Liver (tissue), 9 donors: ENCODE data around the gene AHRR. TPM values are rescaled to one million over a fixed set of nuclear protein-coding genes. Genes with fewer than 3 reads are reported as not detected.

Experiments used
- DNase-seq: peaks from one replicate; pipeline ENCODE4 v3.0.0-alpha.2; 2017; ENCODE audit warnings: low spot score
- H3K27ac ChIP-seq, 2 donors: one replicate each; pipeline ENCODE4 v1.7.0; 2013; ENCODE audit warnings: inconsistent platforms in 2 of 2, low read length in 2 of 2, control low read depth in 1 of 2, low read depth in 1 of 2, mild to moderate bottlenecking in 1 of 2
- H3K27me3 ChIP-seq, 4 donors: one replicate each; pipeline versions ENCODE4 v1.6.1 to v1.7.0; 2013; ENCODE audit warnings: low read length in 3 of 4, inconsistent platforms in 1 of 4, mild to moderate bottlenecking in 1 of 4, moderate library complexity in 1 of 4; ENCODE audit not compliant: control insufficient read depth in 4 of 4, insufficient read depth in 4 of 4
- H3K36me3 ChIP-seq, 4 donors: one replicate each; pipeline versions ENCODE4 v1.6.1 to v1.7.0; 2013; ENCODE audit warnings: low read length in 3 of 4, mild to moderate bottlenecking in 3 of 4, low read depth in 1 of 4, moderate library complexity in 1 of 4; ENCODE audit not compliant: control insufficient read depth in 4 of 4, insufficient read depth in 3 of 4
- H3K4me1 ChIP-seq, 4 donors: one replicate each; pipeline versions ENCODE4 v1.6.1 to v1.7.0; 2013; ENCODE audit warnings: low read length in 3 of 4, mild to moderate bottlenecking in 3 of 4, moderate library complexity in 1 of 4; ENCODE audit not compliant: control insufficient read depth in 4 of 4, insufficient read depth in 4 of 4
- H3K4me3 ChIP-seq, 3 donors: one replicate each; pipeline versions ENCODE4 v1.6.1 to v1.7.0; 2013; ENCODE audit warnings: low read length in 3 of 3, control low read depth in 1 of 3, low read depth in 1 of 3, mild to moderate bottlenecking in 1 of 3
- H3K9ac ChIP-seq, 2 donors: one replicate each; pipeline ENCODE4 v1.7.0; 2013; ENCODE audit warnings: low read length in 2 of 2, mild to moderate bottlenecking in 2 of 2, moderate library complexity in 2 of 2, control low read depth in 1 of 2, low read depth in 1 of 2
- H3K9me3 ChIP-seq, 4 donors: one replicate each; pipeline versions ENCODE4 v1.6.1 to v1.7.0; 2013; ENCODE audit warnings: low read length in 3 of 4; ENCODE audit not compliant: control insufficient read depth in 4 of 4
- ATF3 ChIP-seq: IDR thresholded peaks from 2 replicates; pipeline ENCODE4 v1.6.1; 2016; ENCODE audit warnings: antibody characterized with exemption
- CTCF ChIP-seq: fragments of 150-350 bp; IDR thresholded peaks from 2 replicates; pipeline ENCODE4 v1.5.1; 2017; ENCODE audit warnings: improper control_type of control experiment, low read depth, low read length; ENCODE audit not compliant: missing input control
- FOXA1 ChIP-seq: IDR thresholded peaks from 2 replicates; pipeline ENCODE4 v1.6.1; 2016; ENCODE audit warnings: antibody characterized with exemption
- GABPA ChIP-seq, 2 donors: IDR thresholded peaks in 1 of 2; conservative IDR thresholded peaks in 1 of 2; 2 replicates each; pipeline ENCODE4 v1.6.1; 2016; ENCODE audit warnings: antibody characterized with exemption in 2 of 2, mild to moderate bottlenecking in 1 of 2, moderate library complexity in 1 of 2
- HNF4A ChIP-seq, 2 donors: conservative IDR thresholded peaks; 2 replicates each; pipeline ENCODE4 v1.6.1; 2016; ENCODE audit warnings: antibody characterized with exemption in 2 of 2, mild to moderate bottlenecking in 2 of 2
- JUND ChIP-seq, 2 donors: IDR thresholded peaks; 2 replicates each; pipeline ENCODE4 v1.6.1; 2016; ENCODE audit warnings: antibody characterized with exemption in 2 of 2
- MAX ChIP-seq: IDR thresholded peaks from 2 replicates; pipeline ENCODE4 v1.6.1; 2016; ENCODE audit warnings: antibody characterized with exemption
- RAD21 ChIP-seq, 2 donors: IDR thresholded peaks; 2 replicates each; pipeline ENCODE4 v1.6.1; 2016; ENCODE audit warnings: antibody characterized with exemption in 2 of 2, mild to moderate bottlenecking in 2 of 2
- REST ChIP-seq: IDR thresholded peaks from 2 replicates; pipeline ENCODE4 v1.6.1; 2016; ENCODE audit warnings: antibody characterized with exemption, mild to moderate bottlenecking
- RXRA ChIP-seq, 2 donors: IDR thresholded peaks; 2 replicates each; pipeline ENCODE4 v1.6.1; 2017 to 2018; ENCODE audit warnings: antibody characterized with exemption in 2 of 2, mild to moderate bottlenecking in 1 of 2
- SP1 ChIP-seq: IDR thresholded peaks from 2 replicates; pipeline ENCODE4 v1.6.1; 2018; ENCODE audit warnings: antibody characterized with exemption, mild to moderate bottlenecking
- YY1 ChIP-seq: IDR thresholded peaks from 2 replicates; pipeline ENCODE4 v1.6.1; 2016; ENCODE audit warnings: antibody characterized with exemption, mild to moderate bottlenecking
- ZBTB33 ChIP-seq: IDR thresholded peaks from 2 replicates; pipeline ENCODE4 v1.6.1; 2016; ENCODE audit warnings: antibody characterized with exemption
- WGBS: extraction: QIAGEN DNeasy Blood & Tissue Kit; methylation state at CpG from one replicate; pipeline ENCODE4 v1.1.7; 2013; 5-methylcytosine and 5-hydroxymethylcytosine counted together
- polyA plus RNA-seq, 2 donors: library from polyadenylated mRNA; stranded (reverse) in 1 of 2; unstranded in 1 of 2; fragments of 200-250 nt in 1 of 2; fragments of >200 nt in 1 of 2; fragmentation: Nextera tagmentation in 1 of 2; extraction: Ambion mirVana in 1 of 2; gene quantifications; one replicate each; pipeline versions ENCODE4 v1.2.1 to v1.2.3, GENCODE V29; 2013 to 2015
- total RNA-seq, 2 donors: library from RNA; depleted of rRNA; stranded (reverse); fragments of >200 nt; gene quantifications; one replicate each; pipeline ENCODE4 v1.2.3, GENCODE V29; 2014
- donor health status: healthy.
- donor health status: healthy.
- donor health status: healthy.
- donor health status: healthy.
- donor health status: healthy.

AHRR gene
- total and polyA plus RNA-seq, 4 donors, result 0.15 to 0.47 (median 0.24) TPM

GRCh38 chr5:318931-319601, 2.4 kb upstream of the AHRR start:
- H3K9me3 ChIP-seq, result no peaks in the 10 kb centered on the region
- no peak overlapping the region for H3K4me3 ChIP-seq
- H3K27me3 ChIP-seq, result peaks cover 3 to 5% (median 4%) of the 10 kb centered on the region in 4 donors
- 38% methylated on average over 18 of the region's 18 CpGs for WGBS
- H3K9ac ChIP-seq, result no peak overlapping the region
- H3K36me3 ChIP-seq, result peaks cover 3 to 14% (median 13%) of the 10 kb centered on the region in 4 donors
- H3K27ac ChIP-seq, result no peak overlapping the region
- no peak for DNase-seq
- peaks cover 4 to 24% (median 14%) of the 10 kb centered on the region in 4 donors for H3K4me1 ChIP-seq
- TF ChIP-seq SP1 (no peak), RXRA (IDR thresholded peaks at IDR 0.05) (peak; percentile 82 to 85)

GRCh38 chr5:320524-321229, 837 bp upstream of the AHRR start:
- Histone ChIP-seq H3K27me3 (peaks cover 3 to 5% (median 4%) of the 10 kb centered on the region in 4 donors), H3K36me3 (peaks cover 0 to 2% (median under 1%) of the 10 kb centered on the region in 4 donors), H3K9ac (no peak overlapping the region), H3K4me3 (peak overlapping the region in 2 of 3 donors; percentile 8 to 59), H3K4me1 (peaks cover 4 to 24% (median 14%) of the 10 kb centered on the region in 4 donors), H3K9me3 (no peaks in the 10 kb centered on the region), H3K27ac (no peak overlapping the region)
- DNase-seq, result no peak
- WGBS, result 7% methylated on average over 65 of the region's 65 CpGs
- TF ChIP-seq YY1 (no peak), REST (no peak), RAD21 (IDR thresholded peaks at IDR 0.05) (no peak), GABPA (IDR thresholded peaks at IDR 0.05 in 1 of 2, conservative IDR thresholded peaks at IDR 0.05 in 1 of 2) (no peak), JUND (IDR thresholded peaks at IDR 0.05) (no peak), MAX (no peak), RXRA (IDR thresholded peaks at IDR 0.05) (no peak), FOXA1 (no peak), ATF3 (no peak), CTCF (no peak), HNF4A (conservative IDR thresholded peaks at IDR 0.05) (no peak), ZBTB33 (no peak)
